ENCODE results near the gene RAD51B.
"Not testable (repeated sequence)": the region's sequence is repeated elsewhere in the genome, so short reads cannot be mapped to it uniquely, and the experiment has no call there.

The RAD51B gene

GRCh38 chr14:68250927-68251768 lies 431.6 kb downstream of the RAD51B start:
- no peak for DNase-seq (ENCODE audit: low spot score)

- no peak for DNase-seq (ENCODE audit: low spot score)
These were observed 432.2 kb downstream of the RAD51B start for GRCh38 chr14:68251769-68252100.

DNA sequence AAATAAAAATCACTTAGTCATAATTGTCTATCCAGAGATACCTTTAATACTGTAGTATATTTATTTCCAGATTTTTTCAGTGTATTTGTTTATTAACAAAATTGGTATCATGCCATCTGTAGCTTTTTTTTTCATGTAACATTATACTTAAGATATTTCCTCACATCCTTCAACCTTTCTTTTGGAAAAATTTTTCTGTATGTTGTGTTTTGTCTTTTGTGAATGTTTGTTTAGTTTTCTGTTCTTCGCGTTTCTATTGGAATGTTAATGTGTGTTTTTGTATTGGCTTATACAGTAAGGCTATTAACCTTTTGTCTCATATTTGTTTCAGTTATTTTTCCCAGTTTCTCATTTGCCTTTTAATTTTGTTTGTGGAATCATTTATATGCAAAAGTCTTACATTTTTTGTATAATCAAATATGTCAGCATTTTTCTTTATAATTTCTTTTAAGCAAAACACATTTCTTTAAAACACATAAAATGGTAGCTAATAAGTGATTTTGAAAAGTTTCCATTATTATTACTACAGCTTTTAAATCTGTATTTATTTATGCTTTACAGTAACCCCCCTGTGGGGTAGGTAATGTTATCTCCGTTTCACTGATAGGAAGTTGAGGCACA lies 433.7 kb downstream of the RAD51B start:
- DNase-seq (ENCODE audit: low spot score), result no peak

GRCh38 chr14:68253878-68254528 lies 434.4 kb downstream of the RAD51B start:
- DNase-seq (ENCODE audit: low spot score), result no peak

DNA sequence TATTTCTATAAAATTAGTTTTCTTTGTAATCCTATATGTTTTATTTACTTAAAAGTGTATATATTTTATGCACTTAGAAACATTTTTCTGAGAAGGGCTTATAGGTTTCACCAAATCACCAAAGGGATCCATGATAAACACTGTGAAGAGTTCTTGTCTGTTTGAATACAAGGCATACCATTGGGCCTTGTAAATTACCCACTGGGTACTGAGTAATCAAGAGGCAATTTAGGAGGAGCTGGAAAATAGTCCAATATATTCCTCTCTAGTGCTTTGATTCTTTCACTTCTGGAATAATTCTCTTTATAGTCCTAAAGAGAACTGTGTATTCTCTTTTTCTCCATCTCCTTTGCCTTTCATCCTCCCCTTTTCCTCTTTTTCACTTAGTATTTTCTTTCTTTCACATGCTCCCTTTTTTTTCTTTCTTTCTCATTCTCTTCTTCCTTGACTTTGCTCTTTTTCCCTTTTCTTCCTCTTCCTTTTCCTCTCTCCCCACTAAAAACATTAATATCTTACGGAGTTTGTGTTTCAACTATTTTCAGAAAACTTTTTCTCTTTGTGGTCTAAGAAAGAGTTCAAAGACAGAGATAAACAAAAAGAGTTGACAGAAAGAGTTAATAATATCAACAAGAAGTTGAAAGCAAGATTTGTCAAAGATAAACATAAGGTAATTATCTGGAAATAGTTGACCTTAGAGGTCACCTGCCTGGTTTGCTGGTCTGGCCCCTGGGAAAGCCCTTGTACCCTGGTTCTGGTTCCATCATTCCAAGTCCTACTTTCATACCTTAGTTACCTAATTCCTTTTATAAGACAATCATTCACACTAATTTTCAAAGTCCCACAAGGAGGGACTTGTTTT lies 435.3 kb downstream of the RAD51B start:
- DNase-seq (ENCODE audit: low spot score), result no peak

- DNase-seq (ENCODE audit: low spot score), result no peak
These were observed 436.2 kb downstream of the RAD51B start for GRCh38 chr14:68255693-68256178.

- DNase-seq (ENCODE audit: low spot score), result no peak
These were observed 438.4 kb downstream of the RAD51B start for GRCh38 chr14:68257969-68258368.

GRCh38 chr14:68258995-68259394 lies 439.4 kb downstream of the RAD51B start:
- not testable (repeated sequence) for DNase-seq (ENCODE audit: low spot score)

DNA sequence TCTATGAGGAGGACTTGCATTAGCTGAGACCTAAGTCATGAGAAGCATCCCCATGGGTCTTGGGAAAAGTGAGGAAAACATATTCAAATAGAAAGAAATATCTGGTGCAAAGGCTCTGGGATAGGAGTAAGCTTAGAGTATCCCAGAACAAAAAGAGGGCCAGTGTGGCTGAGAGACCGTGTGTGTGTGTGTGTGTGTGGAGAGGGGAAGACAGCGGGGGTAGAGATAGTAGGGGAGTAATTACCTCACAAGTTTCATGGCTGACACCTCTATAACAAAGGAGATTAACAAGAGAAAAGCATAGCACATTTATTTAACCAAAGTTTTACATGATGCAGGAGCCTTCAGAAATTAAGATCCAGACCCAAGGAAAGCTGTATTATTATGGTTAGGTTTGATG lies 440.5 kb downstream of the RAD51B start:
- no peak for DNase-seq (ENCODE audit: low spot score)

- DNase-seq (ENCODE audit: low spot score), result no peak
These were observed 441.7 kb downstream of the RAD51B start for GRCh38 chr14:68261092-68261842.

DNA sequence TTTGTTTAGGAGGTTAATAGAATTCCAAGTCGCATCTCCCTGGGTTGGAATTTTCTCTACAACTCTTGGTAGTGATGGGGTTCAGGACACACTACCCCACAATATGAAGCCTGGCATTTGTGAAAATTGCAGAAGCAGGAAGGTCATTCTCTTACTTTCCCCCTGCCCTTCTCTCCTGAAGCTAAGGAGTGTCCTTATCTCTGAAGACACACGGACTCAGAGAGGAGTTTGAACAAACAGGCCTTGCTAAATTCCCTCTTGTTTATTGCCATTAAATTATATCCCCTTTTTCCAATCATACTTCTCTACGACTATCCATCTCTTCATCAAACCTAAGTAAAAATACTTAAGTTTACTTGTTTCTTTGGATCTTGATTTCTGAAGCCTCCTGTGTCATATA lies 443.0 kb downstream of the RAD51B start:
- no peak for DNase-seq (ENCODE audit: low spot score)

GRCh38 chr14:68263563-68264259 lies 444.1 kb downstream of the RAD51B start:
- no peak for DNase-seq (ENCODE audit: low spot score)

DNA sequence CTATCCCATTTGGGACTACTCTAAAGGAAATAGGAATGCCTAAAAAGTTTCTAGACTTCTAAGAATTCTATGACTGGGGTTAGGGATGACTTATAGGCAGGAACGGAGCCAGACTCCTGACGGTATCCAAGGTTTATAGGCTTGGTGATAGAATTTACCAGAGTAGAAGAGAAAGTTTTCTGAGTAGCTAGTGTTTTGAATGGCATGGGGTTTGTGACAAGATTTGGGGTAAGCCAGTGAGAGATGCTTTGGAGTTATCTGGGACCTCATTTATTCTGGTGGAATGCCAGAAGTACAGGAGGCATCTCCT lies 444.6 kb downstream of the RAD51B start:
- DNase-seq (ENCODE audit: low spot score), result no peak

DNA sequence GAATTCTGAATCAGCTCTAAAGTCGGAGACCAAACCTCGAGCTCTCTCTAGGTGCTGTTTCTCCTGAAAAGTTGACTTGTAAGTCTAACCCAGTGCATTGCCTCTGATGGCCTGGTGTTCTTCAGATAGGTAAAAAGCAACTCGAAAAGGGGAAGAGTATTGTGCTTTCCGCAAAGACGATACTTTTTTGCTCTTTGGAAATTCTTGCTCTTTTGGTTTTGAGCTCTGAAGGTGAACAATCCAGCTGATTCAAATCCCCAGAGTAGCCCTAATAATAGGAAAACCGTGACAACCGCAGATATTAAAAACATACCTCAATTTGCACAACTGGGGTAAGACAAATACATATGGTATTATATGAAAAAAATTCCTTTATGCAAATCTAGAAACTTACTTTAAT lies 447.4 kb downstream of the RAD51B start:
- DNase-seq (ENCODE audit: low spot score), result no peak

DNA sequence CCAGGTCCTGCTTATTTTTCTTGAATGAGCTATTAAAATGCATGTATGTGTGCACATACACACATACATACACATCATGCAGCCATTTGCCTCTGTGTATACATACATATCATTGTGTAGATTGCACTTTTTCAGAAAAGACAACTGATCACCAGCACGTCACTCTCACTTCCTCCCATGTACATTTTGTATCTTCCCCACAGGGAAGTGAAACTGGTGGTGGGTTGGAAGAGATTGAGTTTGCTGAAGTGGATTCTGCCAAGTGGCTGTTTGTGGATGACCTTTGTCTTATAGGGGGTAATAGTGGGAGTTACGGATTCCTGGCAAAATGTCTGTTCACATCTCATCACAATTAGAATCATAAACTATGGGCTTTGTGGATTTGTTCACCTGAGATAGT lies 448.6 kb downstream of the RAD51B start:
- DNase-seq (ENCODE audit: low spot score), result no peak

DNA sequence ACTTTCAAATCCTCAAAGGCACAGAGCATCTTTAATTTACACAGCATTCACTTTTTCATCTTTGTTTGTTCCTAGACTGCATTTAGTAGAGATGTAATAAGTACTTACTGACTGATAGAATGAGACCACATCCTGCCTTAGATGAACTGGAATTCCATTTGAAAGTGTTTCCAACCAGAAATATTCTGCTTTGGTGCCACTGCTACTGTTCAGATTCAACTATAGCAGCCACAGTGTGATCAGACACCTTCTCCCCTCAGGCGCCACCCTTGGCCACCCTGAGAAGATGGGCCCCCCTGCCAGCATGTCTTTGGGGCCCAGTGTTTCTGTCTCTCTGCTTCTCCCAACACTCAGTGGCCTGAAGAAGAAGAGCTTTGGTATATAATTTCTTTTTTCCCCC lies 449.1 kb downstream of the RAD51B start:
- DNase-seq (ENCODE audit: low spot score), result no peak

DNA sequence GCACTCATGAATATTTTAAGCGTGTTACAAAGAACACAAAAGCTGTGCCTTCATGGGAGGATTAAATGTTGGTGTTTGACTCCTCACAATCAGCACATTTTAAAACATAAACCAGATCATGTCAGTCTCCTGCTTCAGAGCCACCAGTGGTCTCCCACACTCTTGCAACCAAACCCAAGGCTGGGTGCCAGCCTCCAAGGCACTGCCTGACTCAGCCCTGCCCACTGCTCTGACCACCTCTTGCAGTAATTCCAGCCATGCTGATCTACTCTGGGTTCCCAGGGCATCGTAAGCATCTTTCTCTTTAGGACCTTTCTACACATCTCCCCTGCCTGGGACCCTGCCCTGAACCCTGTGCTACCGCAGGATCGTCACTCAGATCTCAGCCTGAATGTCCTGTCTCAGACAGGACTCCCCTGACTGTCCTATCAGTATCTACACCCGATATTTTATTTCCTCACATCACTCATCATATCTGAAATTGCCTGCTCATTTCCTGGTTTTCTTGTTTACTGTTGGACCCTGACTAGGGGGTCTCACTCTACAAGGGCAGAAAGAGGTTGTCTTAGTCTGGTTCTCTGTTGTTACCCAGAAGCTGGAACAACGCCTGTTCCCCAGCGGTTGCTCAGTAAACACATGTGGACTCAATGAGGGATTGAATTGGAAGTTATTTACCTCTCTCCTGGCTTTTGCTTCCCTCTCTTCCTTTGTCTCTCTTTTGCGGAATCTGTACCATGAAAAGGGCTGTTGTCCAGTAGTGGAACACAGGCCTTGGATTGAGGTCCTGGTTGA lies 449.8 kb downstream of the RAD51B start:
- no peak for DNase-seq (ENCODE audit: low spot score)

- DNase-seq (ENCODE audit: low spot score), result no peak
These were observed 450.8 kb downstream of the RAD51B start for GRCh38 chr14:68270342-68270741.

GRCh38 chr14:68271913-68272391 lies 452.4 kb downstream of the RAD51B start:
- no peak for DNase-seq (ENCODE audit: low spot score)

DNA sequence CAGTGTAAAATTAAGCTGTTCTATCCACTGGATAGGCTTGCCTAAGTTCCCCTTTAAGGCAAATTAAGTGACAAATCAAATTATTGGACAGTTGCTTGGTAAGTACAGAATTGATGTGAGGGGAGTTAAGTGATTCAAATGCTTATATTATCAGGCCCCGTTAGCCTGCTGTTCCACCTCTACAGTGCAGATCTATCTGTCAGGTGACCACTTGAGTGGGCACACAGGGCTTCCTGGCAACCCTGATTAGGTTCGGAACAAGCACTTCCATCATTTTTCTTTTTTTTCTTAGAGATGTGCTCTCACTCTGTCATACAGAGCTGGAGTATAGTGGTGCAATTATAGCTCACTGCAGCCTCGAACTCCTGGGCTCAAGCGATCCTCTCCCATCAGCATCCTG lies 453.8 kb downstream of the RAD51B start:
- no peak for DNase-seq (ENCODE audit: low spot score)
